Measurements from ENCODE around the gene SEPTIN2.

- no peak for TF ChIP-seq EZH2 (IDR thresholded peaks at IDR 0.05; ENCODE audit: borderline replicate concordance, low read depth, low read length, severe bottlenecking)
- TF ChIP-seq CTCF (IDR thresholded peaks at IDR 0.05; ENCODE audit: borderline replicate concordance, extremely low read depth, low read length, poor library complexity, severe bottlenecking) = no peak
Measured at GRCh38 chr2:241270531-241270930, 45.2 kb upstream of the SEPTIN2 start.
